HepG2 (cell line): ENCODE measurements around the gene CYSTM1. TPM values are rescaled to one million over a fixed set of nuclear protein-coding genes. Genes with fewer than 3 reads are reported as not detected.

Experiments used
- ATAC-seq: fragments of 200-7000 bp; cut with Tn5 transposase; 3 replicates; pipeline ENCODE4 v1.9.1; 2020; ENCODE audit warnings: mild to moderate bottlenecking, moderate library complexity
- BruUV-seq: library from RNA; stranded (reverse); fragments of 400-500 nt; replicated peaks from 2 replicates; lab custom pipeline; 2021; lab: Mats Ljungman, UMichigan
- CTCF ChIA-PET: fragments of 300-600 bp; formaldehyde crosslinking; extraction: SDS; loops from one replicate; lab custom pipeline; 2021; ENCODE audit warnings: low total read pairs, inconsistent platforms, low intra/inter-chr PET ratio; lab: Yijun Ruan, JAX
- POLR2A ChIA-PET: fragments of 350-600 bp; sonication (Branson Sonifier 250); formaldehyde crosslinking; loops from one replicate; lab custom pipeline; 2020; ENCODE audit warnings: antibody characterized with exemption, inconsistent platforms; lab: Yijun Ruan, JAX
- DNase-seq: peaks from one replicate; pipeline ENCODE4 v3.0.0-alpha.2; 2015; ENCODE audit warnings: low spot score
- FAIRE-seq: peaks from 3 replicates; lab custom pipeline; 2011; peaks lifted over from hg19 to GRCh38; lab: Jason Lieb, UNC
- H2AFZ ChIP-seq: one replicate; pipeline ENCODE4 v1.6.1; 2011; ENCODE audit warnings: low read length, inconsistent platforms
- H3K27ac ChIP-seq: fragments of 300-600 bp; 3 replicates; pipeline ENCODE4 v1.8.0; 2011; ENCODE audit warnings: mixed run types, mild to moderate bottlenecking, mixed read lengths, low read length, inconsistent platforms; ENCODE audit not compliant: insufficient read depth; ENCODE audit errors: extremely low read length
- H3K27me3 ChIP-seq, 2 experiments: fragments of 200-600 bp in 1 of 2; 2 replicates in 1 of 2; 3 replicates in 1 of 2; pipeline versions ENCODE4 v1.6.0 to v1.8.0; 2011; ENCODE audit warnings: low read length in 2 of 2, mild to moderate bottlenecking in 2 of 2, moderate library complexity in 2 of 2, inconsistent platforms in 1 of 2; ENCODE audit not compliant: insufficient read depth in 2 of 2, control insufficient read depth in 1 of 2
- H3K36me3 ChIP-seq, 2 experiments: fragments of 200-600 bp in 1 of 2; replicated peaks in 1 of 2; 2 replicates in 1 of 2; 3 replicates in 1 of 2; pipeline versions ENCODE4 v1.5.1 to v1.8.0; 2011; ENCODE audit warnings: low read length in 2 of 2, inconsistent platforms in 1 of 2; ENCODE audit not compliant: insufficient read depth in 2 of 2, control insufficient read depth in 1 of 2
- H3K4me1 ChIP-seq: 2 replicates; pipeline ENCODE4 v1.5.1; 2012; ENCODE audit warnings: low read length, inconsistent platforms; ENCODE audit not compliant: insufficient read depth
- H3K4me2 ChIP-seq: 2 replicates; pipeline ENCODE4 v1.6.0; 2011; ENCODE audit warnings: low read depth, low read length, inconsistent platforms
- H3K4me3 ChIP-seq, 3 experiments: fragments of 200-600 bp in 1 of 3; sonication (generic), shearing (Covaris generic) in 1 of 3; replicated peaks in 1 of 3; 2 replicates each; pipeline ENCODE4 v1.5.1; 2011 to 2016; ENCODE audit warnings: low read length in 3 of 3, inconsistent platforms in 2 of 3, low read depth in 2 of 3, mild to moderate bottlenecking in 2 of 3, control low read depth in 1 of 3, mixed read lengths in 1 of 3; ENCODE audit not compliant: insufficient read depth in 1 of 3
- H3K79me2 ChIP-seq: one replicate; pipeline ENCODE4 v1.6.1; 2011; ENCODE audit warnings: low read length, inconsistent platforms; ENCODE audit not compliant: insufficient read depth
- H3K9ac ChIP-seq: 2 replicates; pipeline ENCODE4 v1.6.0; 2011; ENCODE audit warnings: mild to moderate bottlenecking, low read depth, low read length, inconsistent platforms; ENCODE audit not compliant: insufficient read depth
- H3K9me3 ChIP-seq: 2 replicates; pipeline ENCODE4 v1.5.1; 2012; ENCODE audit warnings: mild to moderate bottlenecking, low read length
- H4K20me1 ChIP-seq: 2 replicates; pipeline ENCODE4 v1.6.0; 2011; ENCODE audit warnings: inconsistent platforms, mild to moderate bottlenecking, low read length, moderate library complexity; ENCODE audit not compliant: insufficient read depth
- AGO2 ChIP-seq: fragments of 200-400 bp; formaldehyde crosslinking; optimal IDR thresholded peaks from 2 replicates; pipeline ENCODE3; 2017; ENCODE audit warnings: mild to moderate bottlenecking, low read depth, low read length, moderate library complexity
- ARID4A ChIP-seq: sonication (generic); formaldehyde crosslinking; IDR thresholded peaks from 2 replicates; pipeline ENCODE4 v1.5.0; 2020; ENCODE audit warnings: mild to moderate bottlenecking, missing genetic modification reagents, borderline replicate concordance
- ARNT2 ChIP-seq: sonication (generic); formaldehyde crosslinking; IDR thresholded peaks from 2 replicates; pipeline ENCODE4 v1.8.0; 2022; ENCODE audit warnings: mild to moderate bottlenecking, low read depth, missing genetic modification reagents, moderate library complexity
- ATF7-NPFF ChIP-seq: sonication (generic); formaldehyde crosslinking; IDR thresholded peaks from 2 replicates; pipeline ENCODE4 v1.8.1; 2023; ENCODE audit warnings: mild to moderate bottlenecking, low read depth, missing genetic modification reagents, moderate library complexity
- ELF3 ChIP-seq: IDR thresholded peaks from 2 replicates; pipeline ENCODE4 v1.6.1; 2016; ENCODE audit warnings: missing genetic modification reagents, missing compliant biosample characterization
- LRRFIP1 ChIP-seq: sonication (generic); formaldehyde crosslinking; conservative IDR thresholded peaks from 2 replicates; pipeline ENCODE4 v1.4.0; 2020; ENCODE audit warnings: missing genetic modification reagents
- MLLT10 ChIP-seq: sonication (generic); formaldehyde crosslinking; IDR thresholded peaks from 2 replicates; pipeline ENCODE4 v1.4.0; 2020; ENCODE audit warnings: missing genetic modification reagents
- REPIN1 ChIP-seq: sonication (generic); formaldehyde crosslinking; IDR thresholded peaks from 2 replicates; pipeline ENCODE4 v1.8.0; 2022; ENCODE audit warnings: missing genetic modification reagents, low read depth, mild to moderate bottlenecking, borderline replicate concordance
- RXRB ChIP-seq: IDR thresholded peaks from 2 replicates; pipeline ENCODE4 v1.6.1; 2016; ENCODE audit warnings: borderline replicate concordance, missing genetic modification reagents, missing compliant biosample characterization
- SALL1 ChIP-seq: sonication (generic); formaldehyde crosslinking; IDR thresholded peaks from 2 replicates; pipeline ENCODE4 v1.8.0; 2022; ENCODE audit warnings: mild to moderate bottlenecking, missing genetic modification reagents
- TFAP4 ChIP-seq: sonication (generic); IDR thresholded peaks from 2 replicates; pipeline ENCODE4 v1.6.1; 2016; ENCODE audit warnings: low read depth, borderline replicate concordance
- YY1 ChIP-seq: IDR thresholded peaks from 2 replicates; pipeline ENCODE4 v1.6.1; 2011; ENCODE audit warnings: low read length, low read depth, moderate library complexity, mild to moderate bottlenecking; ENCODE audit not compliant: insufficient read depth, insufficient replicate concordance
- ZBTB38 ChIP-seq: sonication (generic); formaldehyde crosslinking; IDR thresholded peaks from 2 replicates; pipeline ENCODE4 v1.5.1; 2020; ENCODE audit warnings: mild to moderate bottlenecking, missing genetic modification reagents
- ZFX ChIP-seq: sonication (generic); formaldehyde crosslinking; IDR thresholded peaks from 2 replicates; pipeline ENCODE4 v1.4.0; 2020; ENCODE audit warnings: mild to moderate bottlenecking, low read depth, missing genetic modification reagents, moderate library complexity
- ZNF501 ChIP-seq: sonication (generic); formaldehyde crosslinking; IDR thresholded peaks from 2 replicates; pipeline ENCODE4 v1.5.1; 2020; ENCODE audit warnings: mild to moderate bottlenecking, moderate library complexity, missing genetic modification reagents
- ZNF556 ChIP-seq: sonication (generic); formaldehyde crosslinking; IDR thresholded peaks from 2 replicates; pipeline ENCODE4 v1.4.0; 2020; ENCODE audit warnings: mild to moderate bottlenecking, missing genetic modification reagents, borderline replicate concordance
- WGBS: methylation state at CpG from one replicate; pipeline ENCODE4 v1.1.6; 2017; ENCODE audit warnings: low lambda C conversion rate; 5-methylcytosine and 5-hydroxymethylcytosine counted together
- in situ Hi-C: cut with HindIII; loops from 2 replicates; pipeline ENCODE4 v1.10.0; 2017; ENCODE audit warnings: low pct_unique_long_range_greater_than_20kb; ENCODE audit not compliant: extremely low pct_ligation_motif_present
- intact Hi-C: fragments of 100-400 bp; cut with micrococcal nuclease; formaldehyde crosslinking; loops from one replicate; pipeline ENCODE4 v1.10.0; 2022; ENCODE audit not compliant: unreplicated experiment
- polyA plus RNA-seq, 8 experiments: library from polyadenylated mRNA; depleted of rRNA in 3 of 8; stranded (reverse) in 7 of 8; unstranded in 1 of 8; fragments of >200 nt; fragmentation: Illumina TruSeq in 4 of 8; extraction: Trizol in 4 of 8; gene quantifications; 2 replicates each; pipeline versions ENCODE4 v1.2.1 to v1.2.3, GENCODE V29; 2011 to 2016; ENCODE audit warnings: low read depth in 4 of 8, missing spikeins in 1 of 8, mixed read lengths in 1 of 8; ENCODE audit not compliant: insufficient read depth in 1 of 8
- total RNA-seq, 5 experiments: library from RNA; depleted of rRNA; stranded (reverse); fragments of >200 nt; fragmentation: Illumina TruSeq; extraction: Trizol; gene quantifications; 2 replicates each; pipeline ENCODE4 v1.2.3, GENCODE V29; 2016; ENCODE audit warnings: low read depth in 1 of 5

CYSTM1 gene
- total and polyA plus RNA-seq, 2 of the 13 experiments (the other 11 are each of a cell fraction or from before 2014, with no cell fraction given), result 40.0 to 73.4 TPM

- Histone ChIP-seq H2AFZ (no peak overlapping the region), H3K4me1 (peaks cover 23% of the 10 kb centered on the region), H3K9me3 (no peaks in the 10 kb centered on the region), H3K4me2 (no peak overlapping the region), H3K27me3 (no peaks in the 10 kb centered on the region), H4K20me1 (no peaks in the 10 kb centered on the region), H3K9ac (no peak overlapping the region), H3K27ac (no peak overlapping the region), H3K79me2 (no peaks in the 10 kb centered on the region), H3K36me3 (peaks cover 3 to 44% of the 10 kb centered on the region in 2 experiments), H3K4me3 (no peak overlapping the region)
- ChIA-PET POLR2A (interaction anchor here (0.5 to 1.3 kb wide), 9 partner anchors 11 to 195 kb away, joined by 3 to 11 read pairs (median 5); partner anchors contain the start of genes HBEGF and PFDN1), CTCF (interaction anchor here (0.6 to 3.9 kb wide), 4 partner anchors 102 to 114 kb away, joined by 3 to 31 read pairs (median 12); partner anchors contain the start of gene HBEGF)
- intact Hi-C loops (loop anchor here (1.0 kb wide), 2 partner anchors 102 to 113 kb away; partner anchors contain the start of gene HBEGF), in situ Hi-C loops (loop anchor here (5.0 kb wide), 1 partner anchor 118 kb away; the partner anchor contains the start of gene SLC4A9)
- BruUV-seq, result no TSS peak
- 40% methylated on average over 14 of the region's 14 CpGs for WGBS
- ATAC-seq (peak; percentile 63), DNase-seq (peak; percentile 74), FAIRE-seq (no peak)
- TF ChIP-seq ZFX (peak; percentile 37; the same call in 1 of the 2 replicates), REPIN1 (peak; percentile 31; the same call in 1 of the 2 replicates), LRRFIP1 (CRISPR knock-in tag) (no peak), MLLT10 (no peak), ZNF556 (CRISPR knock-in tag) (no peak), ATF7-NPFF (peak; percentile 57; the same call in 1 of the 2 replicates), ARNT2 (0 out of 2 replicates have a peak, but pooled peaks have one; percentile 24), ZNF501 (CRISPR knock-in tag) (peak; percentile 65; the same call in 1 of the 2 replicates), RXRB (CRISPR knock-in tag) (peak; percentile 19; the same call in 1 of the 2 replicates), TFAP4 (peak; percentile 93), YY1 (peak; percentile 30), AGO2 (peak; percentile 48), ZBTB38 (CRISPR knock-in tag) (peak; percentile 88), ELF3 (CRISPR knock-in tag) (peak; percentile 48; the same call in 1 of the 2 replicates), SALL1 (CRISPR knock-in tag) (peak; percentile 66; the same call in 1 of the 2 replicates), ARID4A (peak; percentile 40; the same call in 1 of the 2 replicates)
Observed at GRCh38 chr5:140244525-140245025, 69.6 kb downstream of the CYSTM1 start.
